Measurements from ENCODE around the gene COL8A2. TPM values are rescaled to one million over a fixed set of nuclear protein-coding genes. Genes with fewer than 3 reads are reported as not detected.

COL8A2 gene
- total and polyA plus RNA-seq, 3 donors from 2014 or later = 1.3 to 4.2 (median 2.0) TPM

DNA sequence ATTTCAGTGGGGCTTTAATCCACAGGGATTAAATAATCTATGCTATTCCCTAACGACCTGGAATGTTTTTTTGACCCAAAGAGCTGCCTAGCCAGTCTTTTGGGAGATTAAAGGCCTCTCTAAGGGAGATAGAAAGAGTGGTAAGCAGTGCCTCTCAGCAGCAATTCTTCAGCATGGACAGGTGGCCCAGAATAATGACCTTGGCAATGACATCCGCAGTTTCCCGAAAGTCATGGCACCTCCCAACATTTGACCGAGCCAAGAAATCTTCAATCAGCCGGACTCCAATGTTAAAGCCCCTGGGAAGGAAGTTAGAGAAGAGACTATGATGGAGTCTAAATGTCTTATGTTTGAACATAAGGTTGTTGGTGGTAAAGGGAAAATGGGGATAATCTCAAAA, 14.5 kb upstream of the COL8A2 start:
- no peak for TF ChIP-seq POLR2A (IDR thresholded peaks at IDR 0.05)
- TF ChIP-seq CTCF (IDR thresholded peaks at IDR 0.05) = no peak
- Histone ChIP-seq H3K4me1 (peaks cover 19% of the 10 kb centered on the region), H3K36me3 (ENCODE audit: low read depth, missing control alignments) (no peaks in the 10 kb centered on the region), H3K4me3 (no peak overlapping the region), H3K27ac (no peak overlapping the region), H3K27me3 (no peaks in the 10 kb centered on the region), H3K9me3 (no peaks in the 10 kb centered on the region)
- DNase-seq = no peak
- WGBS, 2 donors = 60 to 62% methylated on average over 5 of the region's 5 CpGs
- intact Hi-C loops (cut with DNase I; ENCODE audit: low total_unique reads) = no loop called here

GRCh38 chr1:36137776-36138175, 12.8 kb upstream of the COL8A2 start:
- intact Hi-C loops (cut with DNase I; ENCODE audit: low total_unique reads) = no loop called here
- TF ChIP-seq POLR2A (IDR thresholded peaks at IDR 0.05) (no peak), CTCF (IDR thresholded peaks at IDR 0.05) (no peak)
- Histone ChIP-seq H3K9me3 (no peaks in the 10 kb centered on the region), H3K4me3 (no peak overlapping the region), H3K27me3 (no peaks in the 10 kb centered on the region), H3K27ac (no peak overlapping the region), H3K4me1 (peaks cover 19% of the 10 kb centered on the region), H3K36me3 (ENCODE audit: low read depth, missing control alignments) (no peaks in the 10 kb centered on the region)
- 88 to 90% methylated on average over 3 of the region's 3 CpGs for WGBS, 2 donors
- no peak for DNase-seq

GRCh38 chr1:36137226-36137625, 12.2 kb upstream of the COL8A2 start:
- TF ChIP-seq POLR2A (IDR thresholded peaks at IDR 0.05) = no peak
- TF ChIP-seq CTCF (IDR thresholded peaks at IDR 0.05) = no peak
- 66 to 76% methylated on average over 5 of the region's 5 CpGs for WGBS, 2 donors
- peaks cover 16% of the 10 kb centered on the region for H3K4me1 ChIP-seq
- no peak overlapping the region for H3K27ac ChIP-seq
- no peak for DNase-seq
- H3K27me3 ChIP-seq = no peaks in the 10 kb centered on the region
- H3K9me3 ChIP-seq = no peaks in the 10 kb centered on the region
- intact Hi-C loops (cut with DNase I; ENCODE audit: low total_unique reads) = no loop called here
- H3K36me3 ChIP-seq (ENCODE audit: low read depth, missing control alignments) = no peaks in the 10 kb centered on the region
- H3K4me3 ChIP-seq = no peak overlapping the region

GRCh38 chr1:36136535-36136934, 11.5 kb upstream of the COL8A2 start:
- no peaks in the 10 kb centered on the region for H3K9me3 ChIP-seq
- TF ChIP-seq POLR2A (IDR thresholded peaks at IDR 0.05) (no peak), CTCF (IDR thresholded peaks at IDR 0.05) (no peak)
- intact Hi-C loops (cut with DNase I; ENCODE audit: low total_unique reads) = no loop called here
- H3K36me3 ChIP-seq (ENCODE audit: low read depth, missing control alignments) = no peaks in the 10 kb centered on the region
- H3K27me3 ChIP-seq = no peaks in the 10 kb centered on the region
- H3K4me3 ChIP-seq = no peak overlapping the region
- H3K27ac ChIP-seq = no peak overlapping the region
- DNase-seq = no peak
- 43 to 47% methylated on average over 1 of the region's 1 CpG for WGBS, 2 donors
- H3K4me1 ChIP-seq = peaks cover 12% of the 10 kb centered on the region

GRCh38 chr1:36135796-36136195, 10.8 kb upstream of the COL8A2 start:
- intact Hi-C loops (cut with DNase I; ENCODE audit: low total_unique reads) = no loop called here
- Histone ChIP-seq H3K36me3 (ENCODE audit: low read depth, missing control alignments) (no peaks in the 10 kb centered on the region), H3K4me1 (peaks cover 12% of the 10 kb centered on the region), H3K4me3 (no peak overlapping the region), H3K27me3 (no peaks in the 10 kb centered on the region), H3K27ac (no peak overlapping the region), H3K9me3 (no peaks in the 10 kb centered on the region)
- no peak for TF ChIP-seq POLR2A (IDR thresholded peaks at IDR 0.05)
- no peak for TF ChIP-seq CTCF (IDR thresholded peaks at IDR 0.05)
- no peak for DNase-seq

Measured in testis (tissue), 3 donors.